GM23338 (cell line): Measurements from ENCODE around the gene MRS2. TPM values are rescaled to one million over a fixed set of nuclear protein-coding genes. Genes with fewer than 3 reads are reported as not detected.

Source experiments
- ATAC-seq: fragments of 200-7000 bp; cut with Tn5 transposase; 3 replicates; pipeline ENCODE4 v1.9.1; 2020
- DNase-seq: peaks from one replicate; pipeline ENCODE4 v3.0.0-alpha.2; 2015; ENCODE audit warnings: low spot score
- H2AFZ ChIP-seq: fragments of 200-600 bp; sonication (generic); 2 replicates; pipeline ENCODE4 v1.8.0; 2016; ENCODE audit warnings: antibody characterized with exemption, mild to moderate bottlenecking, moderate library complexity
- H3F3A ChIP-seq: fragments of 200-600 bp; sonication (generic); replicated peaks from 2 replicates; pipeline ENCODE4 v1.8.0; 2017; ENCODE audit warnings: antibody characterized with exemption, mixed run types, low read depth
- H3K27ac ChIP-seq: fragments of 200-600 bp; sonication (generic); 2 replicates; pipeline ENCODE4 v1.6.1; 2016; ENCODE audit warnings: low read depth
- H3K27me3 ChIP-seq: fragments of 200-600 bp; sonication (generic); 2 replicates; pipeline ENCODE4 v1.8.0; 2016; ENCODE audit warnings: mild to moderate bottlenecking, mixed run types, moderate library complexity; ENCODE audit not compliant: insufficient read depth
- H3K36me3 ChIP-seq: fragments of 200-600 bp; sonication (generic); 2 replicates; pipeline ENCODE4 v1.8.0; 2016; ENCODE audit warnings: mild to moderate bottlenecking; ENCODE audit not compliant: insufficient read depth
- H3K4me1 ChIP-seq: fragments of 200-600 bp; sonication (generic); 2 replicates; pipeline ENCODE4 v1.8.0; 2016; ENCODE audit warnings: mild to moderate bottlenecking, moderate library complexity; ENCODE audit not compliant: insufficient read depth
- H3K4me2 ChIP-seq: fragments of 200-600 bp; sonication (generic); 2 replicates; pipeline ENCODE4 v1.7.1; 2017; ENCODE audit warnings: mixed run types
- H3K4me3 ChIP-seq: fragments of 200-600 bp; sonication (generic); 2 replicates; pipeline ENCODE4 v1.6.1; 2016; ENCODE audit warnings: mixed run types
- H3K79me2 ChIP-seq: fragments of 200-600 bp; sonication (generic); replicated peaks from 2 replicates; pipeline ENCODE4 v1.8.0; 2017; ENCODE audit warnings: mild to moderate bottlenecking; ENCODE audit not compliant: insufficient read depth
- H3K9me2 ChIP-seq: fragments of 200-600 bp; sonication (generic); 2 replicates; pipeline ENCODE4 v1.8.0; 2017; ENCODE audit not compliant: insufficient read depth
- H4K20me1 ChIP-seq: fragments of 200-600 bp; sonication (generic); replicated peaks from 2 replicates; pipeline ENCODE4 v1.8.0; 2017; ENCODE audit warnings: mild to moderate bottlenecking; ENCODE audit not compliant: insufficient read depth
- H3K27ac Mint-ChIP-seq: 2 replicates; pipeline ENCODE4 v1.8.0; 2020; ENCODE audit warnings: inconsistent platforms, mild to moderate bottlenecking, moderate library complexity, mixed read lengths
- H3K27me3 Mint-ChIP-seq: 3 replicates; pipeline ENCODE4 v1.8.0; 2022; ENCODE audit warnings: low read depth, mild to moderate bottlenecking, moderate library complexity, mixed read lengths, inconsistent platforms; ENCODE audit not compliant: insufficient read depth, poor library complexity
- H3K36me3 Mint-ChIP-seq: 3 replicates; pipeline ENCODE4 v1.8.0; 2021; ENCODE audit warnings: low read depth, mild to moderate bottlenecking, inconsistent platforms, moderate library complexity, mixed read lengths
- H3K4me1 Mint-ChIP-seq: 3 replicates; pipeline ENCODE4 v1.8.0; 2020; ENCODE audit warnings: mild to moderate bottlenecking, inconsistent platforms, mixed read lengths
- H3K4me3 Mint-ChIP-seq: 3 replicates; pipeline ENCODE4 v1.8.0; 2021; ENCODE audit warnings: moderate library complexity, mild to moderate bottlenecking, inconsistent platforms, mixed read lengths
- H3K9me3 Mint-ChIP-seq: 3 replicates; pipeline ENCODE4 v1.8.0; 2020; ENCODE audit warnings: moderate library complexity, mild to moderate bottlenecking, inconsistent platforms, mixed read lengths
- CREB1 ChIP-seq: fragments of 250-450 bp; sonication (Bioruptor Pico); IDR thresholded peaks from 2 replicates; pipeline ENCODE4 v1.5.0; 2020; ENCODE audit warnings: low read depth, mild to moderate bottlenecking, moderate library complexity
- EZH2phosphoT487 ChIP-seq: fragments of 200-600 bp; sonication (generic); IDR thresholded peaks from one replicate; pipeline ENCODE4 v1.8.1; 2018; ENCODE audit warnings: antibody characterized with exemption; ENCODE audit not compliant: unreplicated experiment
- NANOG ChIP-seq: IDR thresholded peaks from 2 replicates; pipeline ENCODE4 v1.6.1; 2016; ENCODE audit warnings: antibody characterized with exemption, borderline replicate concordance
- POLR2AphosphoS5 ChIP-seq: IDR thresholded peaks from 2 replicates; pipeline ENCODE4 v1.6.1; 2016; ENCODE audit warnings: antibody characterized with exemption, low read depth
- STAT1 ChIP-seq: IDR thresholded peaks from one replicate; pipeline ENCODE4 v1.6.1; 2016; ENCODE audit warnings: antibody characterized with exemption; ENCODE audit not compliant: unreplicated experiment
- ZNF331 ChIP-seq: fragments of 250-450 bp; sonication (Bioruptor Pico); IDR thresholded peaks from 2 replicates; pipeline ENCODE4 v1.5.0; 2020; ENCODE audit warnings: low read depth, mild to moderate bottlenecking, moderate library complexity
- polyA plus RNA-seq: library from polyadenylated mRNA; unstranded; fragments of >200 nt; fragmentation: Nextera tagmentation; extraction: Ambion mirVana; gene quantifications from 2 replicates; pipeline ENCODE4 v1.2.1, GENCODE V29; 2016
- total RNA-seq: library from RNA; depleted of rRNA; stranded (reverse); fragments of >200 nt; shearing (Covaris generic); gene quantifications from 2 replicates; pipeline ENCODE4 v1.2.3, GENCODE V29; 2014
- TF ChIP-seq, protein P1 (sequence below): IDR thresholded peaks from one replicate; pipeline ENCODE4 v1.6.1; 2018; ENCODE audit warnings: antibody characterized with exemption; ENCODE audit not compliant: unreplicated experiment
- TF ChIP-seq, protein P2 (sequence below): IDR thresholded peaks from 2 replicates; pipeline ENCODE4 v1.6.1; 2016; ENCODE audit warnings: antibody characterized with exemption
- TF ChIP-seq, protein P3 (sequence below), 2 experiments: fragments of 200-600 bp in 1 of 2; sonication (generic) in 1 of 2; conservative IDR thresholded peaks; 2 replicates each; pipeline versions ENCODE4 v1.5.1 to v1.6.1; 2016 to 2017; ENCODE audit warnings: antibody characterized with exemption in 2 of 2, low read depth in 2 of 2, mild to moderate bottlenecking in 2 of 2, moderate library complexity in 1 of 2

Gene MRS2
- total and polyA plus RNA-seq, 2 experiments from 2014 or later = 80.9 to 125 TPM

DNA sequence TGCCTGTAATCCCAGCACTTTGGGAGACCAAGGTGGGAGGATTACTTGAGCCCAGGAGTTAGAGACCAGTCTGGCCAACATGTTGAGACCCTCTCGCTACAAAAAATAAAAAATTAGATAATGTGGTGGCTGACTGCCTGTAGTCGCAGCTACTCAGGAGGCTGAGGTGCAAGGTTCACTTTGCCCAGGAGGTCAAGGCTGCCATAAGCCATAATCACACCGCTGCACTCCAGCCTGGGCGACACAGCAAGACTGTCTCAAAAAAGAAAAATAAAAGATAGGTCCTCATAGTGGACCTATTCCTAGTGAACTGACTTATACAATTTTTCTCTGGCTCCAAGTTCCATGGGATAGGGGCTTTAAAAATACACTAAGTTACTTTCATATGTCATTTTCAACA, 41.9 kb downstream of the MRS2 start:
- Mint-ChIP-seq H3K9me3 (no peaks in the 10 kb centered on the region), H3K27ac (no peak overlapping the region), H3K4me1 (peaks cover 6% of the 10 kb centered on the region; the same call in 2 of the 3 replicates), H3K27me3 (no peaks in the 10 kb centered on the region), H3K36me3 (no peaks in the 10 kb centered on the region), H3K4me3 (no peak overlapping the region)
- H3K4me3 ChIP-seq = no peak overlapping the region
- no peaks in the 10 kb centered on the region for H3K9me2 ChIP-seq
- H3K36me3 ChIP-seq = no peaks in the 10 kb centered on the region
- H3K27me3 ChIP-seq = no peaks in the 10 kb centered on the region
- no peaks in the 10 kb centered on the region; the same call in 1 of the 2 replicates for H3K4me1 ChIP-seq
- H4K20me1 ChIP-seq = no peaks in the 10 kb centered on the region
- DNase-seq (no peak), ATAC-seq (no peak)
- no peak overlapping the region for H2AFZ ChIP-seq
- no peak overlapping the region for H3K27ac ChIP-seq
- no peaks in the 10 kb centered on the region for H3K79me2 ChIP-seq
- H3F3A ChIP-seq = no peaks in the 10 kb centered on the region
- H3K4me2 ChIP-seq = no peak overlapping the region
- no peak for TF ChIP-seq EZH2phosphoT487

DNA sequence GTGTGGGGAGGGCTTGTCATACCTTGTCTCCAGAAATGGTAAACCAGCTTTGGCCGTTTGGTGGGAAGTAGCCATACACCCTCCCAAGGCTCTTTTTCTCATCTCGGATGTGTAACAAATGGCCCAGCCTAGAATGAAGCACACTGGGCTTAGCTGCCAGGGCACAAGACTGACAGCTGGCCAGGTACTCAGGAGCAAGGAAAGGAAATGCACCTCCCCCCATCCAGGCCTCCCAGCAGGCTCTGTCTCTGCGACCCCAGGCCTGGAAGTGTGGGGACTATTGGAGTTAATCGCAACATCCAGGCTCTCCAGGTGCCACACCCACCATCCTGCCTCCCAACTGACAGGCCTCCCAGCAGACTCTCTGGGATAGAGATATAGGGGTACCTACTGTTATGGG, 43.0 kb downstream of the MRS2 start:
- Mint-ChIP-seq H3K9me3 (no peaks in the 10 kb centered on the region), H3K4me3 (no peak overlapping the region), H3K36me3 (no peaks in the 10 kb centered on the region), H3K27me3 (peaks cover 3% of the 10 kb centered on the region), H3K27ac (no peak overlapping the region), H3K4me1 (peaks cover 6% of the 10 kb centered on the region; the same call in 2 of the 3 replicates)
- no peaks in the 10 kb centered on the region for H4K20me1 ChIP-seq
- no peaks in the 10 kb centered on the region for H3K79me2 ChIP-seq
- H3K4me3 ChIP-seq = no peak overlapping the region
- H3K36me3 ChIP-seq = no peaks in the 10 kb centered on the region
- ATAC-seq = peak; percentile 70
- no peak for TF ChIP-seq ZNF331 (CRISPR knock-in tag)
- no peak for TF ChIP-seq CREB1 (CRISPR knock-in tag)
- TF ChIP-seq NANOG = no peak
- TF ChIP-seq STAT1 = no peak
- no peak for TF ChIP-seq POLR2AphosphoS5
- no peak for TF ChIP-seq EZH2phosphoT487
- TF ChIP-seq, protein P1, sequence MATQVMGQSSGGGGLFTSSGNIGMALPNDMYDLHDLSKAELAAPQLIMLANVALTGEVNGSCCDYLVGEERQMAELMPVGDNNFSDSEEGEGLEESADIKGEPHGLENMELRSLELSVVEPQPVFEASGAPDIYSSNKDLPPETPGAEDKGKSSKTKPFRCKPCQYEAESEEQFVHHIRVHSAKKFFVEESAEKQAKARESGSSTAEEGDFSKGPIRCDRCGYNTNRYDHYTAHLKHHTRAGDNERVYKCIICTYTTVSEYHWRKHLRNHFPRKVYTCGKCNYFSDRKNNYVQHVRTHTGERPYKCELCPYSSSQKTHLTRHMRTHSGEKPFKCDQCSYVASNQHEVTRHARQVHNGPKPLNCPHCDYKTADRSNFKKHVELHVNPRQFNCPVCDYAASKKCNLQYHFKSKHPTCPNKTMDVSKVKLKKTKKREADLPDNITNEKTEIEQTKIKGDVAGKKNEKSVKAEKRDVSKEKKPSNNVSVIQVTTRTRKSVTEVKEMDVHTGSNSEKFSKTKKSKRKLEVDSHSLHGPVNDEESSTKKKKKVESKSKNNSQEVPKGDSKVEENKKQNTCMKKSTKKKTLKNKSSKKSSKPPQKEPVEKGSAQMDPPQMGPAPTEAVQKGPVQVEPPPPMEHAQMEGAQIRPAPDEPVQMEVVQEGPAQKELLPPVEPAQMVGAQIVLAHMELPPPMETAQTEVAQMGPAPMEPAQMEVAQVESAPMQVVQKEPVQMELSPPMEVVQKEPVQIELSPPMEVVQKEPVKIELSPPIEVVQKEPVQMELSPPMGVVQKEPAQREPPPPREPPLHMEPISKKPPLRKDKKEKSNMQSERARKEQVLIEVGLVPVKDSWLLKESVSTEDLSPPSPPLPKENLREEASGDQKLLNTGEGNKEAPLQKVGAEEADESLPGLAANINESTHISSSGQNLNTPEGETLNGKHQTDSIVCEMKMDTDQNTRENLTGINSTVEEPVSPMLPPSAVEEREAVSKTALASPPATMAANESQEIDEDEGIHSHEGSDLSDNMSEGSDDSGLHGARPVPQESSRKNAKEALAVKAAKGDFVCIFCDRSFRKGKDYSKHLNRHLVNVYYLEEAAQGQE = no peak
- TF ChIP-seq, protein P2, sequence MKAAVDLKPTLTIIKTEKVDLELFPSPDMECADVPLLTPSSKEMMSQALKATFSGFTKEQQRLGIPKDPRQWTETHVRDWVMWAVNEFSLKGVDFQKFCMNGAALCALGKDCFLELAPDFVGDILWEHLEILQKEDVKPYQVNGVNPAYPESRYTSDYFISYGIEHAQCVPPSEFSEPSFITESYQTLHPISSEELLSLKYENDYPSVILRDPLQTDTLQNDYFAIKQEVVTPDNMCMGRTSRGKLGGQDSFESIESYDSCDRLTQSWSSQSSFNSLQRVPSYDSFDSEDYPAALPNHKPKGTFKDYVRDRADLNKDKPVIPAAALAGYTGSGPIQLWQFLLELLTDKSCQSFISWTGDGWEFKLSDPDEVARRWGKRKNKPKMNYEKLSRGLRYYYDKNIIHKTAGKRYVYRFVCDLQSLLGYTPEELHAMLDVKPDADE = no peak
- TF ChIP-seq, protein P3, sequence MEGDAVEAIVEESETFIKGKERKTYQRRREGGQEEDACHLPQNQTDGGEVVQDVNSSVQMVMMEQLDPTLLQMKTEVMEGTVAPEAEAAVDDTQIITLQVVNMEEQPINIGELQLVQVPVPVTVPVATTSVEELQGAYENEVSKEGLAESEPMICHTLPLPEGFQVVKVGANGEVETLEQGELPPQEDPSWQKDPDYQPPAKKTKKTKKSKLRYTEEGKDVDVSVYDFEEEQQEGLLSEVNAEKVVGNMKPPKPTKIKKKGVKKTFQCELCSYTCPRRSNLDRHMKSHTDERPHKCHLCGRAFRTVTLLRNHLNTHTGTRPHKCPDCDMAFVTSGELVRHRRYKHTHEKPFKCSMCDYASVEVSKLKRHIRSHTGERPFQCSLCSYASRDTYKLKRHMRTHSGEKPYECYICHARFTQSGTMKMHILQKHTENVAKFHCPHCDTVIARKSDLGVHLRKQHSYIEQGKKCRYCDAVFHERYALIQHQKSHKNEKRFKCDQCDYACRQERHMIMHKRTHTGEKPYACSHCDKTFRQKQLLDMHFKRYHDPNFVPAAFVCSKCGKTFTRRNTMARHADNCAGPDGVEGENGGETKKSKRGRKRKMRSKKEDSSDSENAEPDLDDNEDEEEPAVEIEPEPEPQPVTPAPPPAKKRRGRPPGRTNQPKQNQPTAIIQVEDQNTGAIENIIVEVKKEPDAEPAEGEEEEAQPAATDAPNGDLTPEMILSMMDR (conservative IDR thresholded peaks at IDR 0.05; ENCODE audit: low read depth in 2 of 2) = no peak
- H3K9me2 ChIP-seq = no peaks in the 10 kb centered on the region
- H3K27ac ChIP-seq = no peak overlapping the region
- peak; percentile 32 for DNase-seq
- H3K4me1 ChIP-seq = no peaks in the 10 kb centered on the region; the same call in 1 of the 2 replicates
- H3K4me2 ChIP-seq = no peak overlapping the region
- no peaks in the 10 kb centered on the region for H3F3A ChIP-seq
- H3K27me3 ChIP-seq = no peaks in the 10 kb centered on the region
- no peak overlapping the region for H2AFZ ChIP-seq
